NB4 (cell line): ENCODE measurements around the gene YTHDC1.

Experiments
- DNase-seq: peaks from one replicate; pipeline ENCODE4 v3.0.0; 2010; ENCODE audit warnings: low read depth
- H3K4me3 ChIP-seq: one replicate; pipeline ENCODE4 v1.5.1; 2011; ENCODE audit warnings: mild to moderate bottlenecking, low read depth, low read length, moderate library complexity
- CTCF ChIP-seq: IDR thresholded peaks from one replicate; pipeline ENCODE4 v1.5.1; 2012; ENCODE audit warnings: low read depth, low read length
- MYC ChIP-seq: IDR thresholded peaks from 2 replicates; pipeline ENCODE4 v1.6.1; 2011; ENCODE audit warnings: low read depth, low read length
- POLR2A ChIP-seq: IDR thresholded peaks from 2 replicates; pipeline ENCODE4 v1.6.1; 2011; ENCODE audit warnings: mild to moderate bottlenecking; ENCODE audit not compliant: insufficient read length; ENCODE audit errors: extremely low read depth
- TF ChIP-seq, protein P1 (sequence below): IDR thresholded peaks from 2 replicates; pipeline ENCODE4 v1.6.1; 2011; ENCODE audit warnings: low read depth, low read length

The YTHDC1 gene

DNA sequence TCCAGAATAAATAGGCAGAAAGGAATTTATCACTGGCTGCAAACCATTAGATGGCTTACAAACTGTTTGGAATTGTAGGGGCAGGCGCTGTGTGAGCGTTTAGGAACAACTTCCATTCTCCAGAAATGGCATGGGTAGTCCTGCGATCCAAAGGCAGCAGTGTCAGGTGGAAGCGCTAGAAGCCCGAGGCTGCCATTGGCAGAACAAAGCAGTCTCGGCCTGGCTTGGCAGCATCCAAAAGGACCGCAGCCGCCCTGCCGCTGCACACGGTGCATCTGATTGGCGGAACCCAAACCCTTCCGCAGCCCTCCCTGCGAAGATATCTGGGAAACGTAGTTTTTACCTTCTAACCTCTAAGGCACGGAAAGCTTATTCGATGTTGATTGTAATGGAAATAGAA, 23.6 kb upstream of the YTHDC1 start:
- no peak overlapping the region for H3K4me3 ChIP-seq
- TF ChIP-seq CTCF (no peak), POLR2A (no peak), MYC (no peak)
- TF ChIP-seq, protein P1, sequence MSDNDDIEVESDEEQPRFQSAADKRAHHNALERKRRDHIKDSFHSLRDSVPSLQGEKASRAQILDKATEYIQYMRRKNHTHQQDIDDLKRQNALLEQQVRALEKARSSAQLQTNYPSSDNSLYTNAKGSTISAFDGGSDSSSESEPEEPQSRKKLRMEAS, result no peak
- DNase-seq, result no peak

DNA sequence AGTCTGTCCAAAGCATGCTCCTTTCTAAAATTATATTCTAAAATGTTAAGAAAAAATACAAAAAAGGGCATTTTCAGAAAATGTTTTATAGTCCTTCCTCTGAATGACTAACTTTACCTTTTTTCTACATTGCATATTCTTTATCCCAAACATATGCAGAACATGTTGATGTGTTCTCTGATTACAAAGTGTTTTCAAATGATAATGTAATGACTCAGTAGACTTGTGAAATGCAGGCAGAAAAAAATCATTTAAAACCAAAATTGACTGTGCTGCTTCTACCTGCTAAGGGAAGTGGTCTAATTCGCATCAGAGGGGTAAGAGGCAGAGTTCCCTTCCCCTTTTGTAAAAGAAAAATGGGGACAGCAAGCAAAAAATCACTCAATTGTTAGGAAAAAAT, 22.7 kb upstream of the YTHDC1 start:
- DNase-seq, result no peak
- H3K4me3 ChIP-seq, result no peak overlapping the region
- TF ChIP-seq MYC, result no peak
- no peak for TF ChIP-seq POLR2A
- TF ChIP-seq, protein P1, result no peak

GRCh38 chr4:68369142-68369805, 19.4 kb upstream of the YTHDC1 start:
- DNase-seq, result no peak
- H3K4me3 ChIP-seq, result no peak overlapping the region
- TF ChIP-seq, protein P1, result no peak
- no peak for TF ChIP-seq POLR2A
- no peak for TF ChIP-seq MYC
- TF ChIP-seq CTCF, result no peak

GRCh38 chr4:68368691-68369131, 18.8 kb upstream of the YTHDC1 start:
- TF ChIP-seq MYC (no peak), POLR2A (no peak), CTCF (no peak)
- TF ChIP-seq, protein P1, result no peak
- DNase-seq, result no peak
- H3K4me3 ChIP-seq, result no peak overlapping the region

DNA sequence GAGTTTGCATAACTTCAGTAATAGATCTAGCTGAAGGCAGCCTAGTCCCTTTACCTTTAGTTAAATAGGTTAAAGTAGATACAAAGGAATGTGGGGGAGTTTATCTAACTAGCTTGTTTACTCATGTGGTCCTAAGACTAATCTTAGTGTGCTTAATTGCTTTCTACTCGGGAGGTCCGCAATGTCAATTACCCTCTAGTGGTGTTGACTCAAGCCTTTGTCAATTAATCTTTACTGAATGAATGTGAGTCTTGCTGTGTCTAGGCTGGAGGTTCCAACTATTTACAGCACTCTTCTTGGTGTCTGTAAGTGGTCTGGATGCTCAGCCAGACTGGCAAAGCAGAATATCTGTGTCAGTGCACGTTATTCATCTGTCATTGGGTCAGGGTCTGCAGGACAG, 17.9 kb upstream of the YTHDC1 start:
- TF ChIP-seq MYC (no peak), POLR2A (no peak), CTCF (no peak)
- TF ChIP-seq, protein P1, result no peak
- no peak for DNase-seq
- H3K4me3 ChIP-seq, result no peak overlapping the region

GRCh38 chr4:68366600-68366999, 16.7 kb upstream of the YTHDC1 start:
- no peak for DNase-seq
- TF ChIP-seq MYC, result no peak
- TF ChIP-seq CTCF, result no peak
- no peak for TF ChIP-seq POLR2A
- TF ChIP-seq, protein P1, result no peak
- no peak overlapping the region for H3K4me3 ChIP-seq
